Brain pericyte (primary cell): ENCODE results near the gene TANGO6.

ENCODE experiments used
- DNase-seq: peaks from one replicate; pipeline ENCODE4 v3.0.0-alpha.2; 2012; ENCODE audit warnings: low read depth, low spot score

The TANGO6 gene

GRCh38 chr16:68909099-68909733 is 65.9 kb downstream of the TANGO6 start:
- DNase-seq, result no peak

DNA sequence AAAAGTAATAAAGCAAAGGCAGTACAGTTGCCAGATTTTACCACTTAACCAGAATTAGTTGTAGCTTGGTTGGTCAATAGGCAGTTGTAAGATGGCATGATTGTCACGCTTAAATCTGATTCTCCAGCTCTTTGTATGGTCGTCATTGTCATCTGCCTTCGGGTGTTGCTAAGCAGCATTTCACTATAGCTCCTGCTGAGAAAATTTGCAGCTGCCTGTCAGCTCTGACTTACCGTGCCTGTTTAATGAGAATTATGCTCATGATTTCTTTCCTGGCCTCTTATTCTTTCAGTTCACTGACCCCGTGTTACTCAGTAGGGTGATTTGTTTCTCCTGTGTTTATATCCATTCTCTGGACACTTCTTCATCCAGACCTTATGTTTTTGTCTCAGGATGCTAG is 66.7 kb downstream of the TANGO6 start:
- no peak for DNase-seq

GRCh38 chr16:68915589-68915988 is 72.3 kb downstream of the TANGO6 start:
- DNase-seq, result no peak

DNA sequence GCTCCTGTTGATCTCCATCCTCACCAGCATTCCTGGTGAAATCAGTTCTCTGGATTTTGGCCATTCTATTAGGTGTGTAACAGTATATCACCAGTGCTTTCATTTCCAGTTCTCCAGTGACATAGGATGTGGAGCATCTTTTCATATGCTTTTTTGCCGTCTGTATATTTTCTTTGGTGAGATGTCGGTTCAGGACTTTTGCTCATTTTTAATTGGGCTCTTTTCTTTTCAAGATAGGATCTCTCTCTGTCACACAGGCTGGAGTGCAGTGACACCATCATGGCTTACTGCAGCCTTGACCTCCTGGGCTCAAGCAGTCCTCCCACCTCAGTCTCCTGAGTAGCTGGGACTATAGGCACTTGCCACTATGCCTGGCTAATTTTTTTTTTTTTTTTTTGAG is 74.2 kb downstream of the TANGO6 start:
- no peak for DNase-seq

GRCh38 chr16:68920349-68920748 is 77.0 kb downstream of the TANGO6 start:
- DNase-seq, result no peak

DNA sequence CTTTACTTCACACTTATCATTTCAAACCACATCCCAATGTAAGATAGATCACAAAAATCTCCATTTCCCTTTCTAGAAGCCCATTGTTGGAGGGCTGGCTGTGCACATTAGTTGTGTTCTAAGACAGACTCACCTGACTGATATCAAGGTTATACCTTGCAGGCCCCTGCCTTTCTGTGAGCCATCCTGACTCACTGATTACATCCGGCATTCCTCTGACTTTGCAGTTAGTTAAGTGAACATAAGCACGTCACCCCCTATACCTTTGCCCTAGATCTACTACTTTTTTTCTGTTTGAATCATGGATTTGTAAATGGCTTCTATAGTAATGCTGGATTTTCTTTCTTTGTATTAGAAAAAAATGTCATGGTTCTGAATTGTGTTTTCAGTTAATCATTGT is 78.3 kb downstream of the TANGO6 start:
- DNase-seq, result no peak

GRCh38 chr16:68923116-68923515 is 79.8 kb downstream of the TANGO6 start:
- no peak for DNase-seq

DNA sequence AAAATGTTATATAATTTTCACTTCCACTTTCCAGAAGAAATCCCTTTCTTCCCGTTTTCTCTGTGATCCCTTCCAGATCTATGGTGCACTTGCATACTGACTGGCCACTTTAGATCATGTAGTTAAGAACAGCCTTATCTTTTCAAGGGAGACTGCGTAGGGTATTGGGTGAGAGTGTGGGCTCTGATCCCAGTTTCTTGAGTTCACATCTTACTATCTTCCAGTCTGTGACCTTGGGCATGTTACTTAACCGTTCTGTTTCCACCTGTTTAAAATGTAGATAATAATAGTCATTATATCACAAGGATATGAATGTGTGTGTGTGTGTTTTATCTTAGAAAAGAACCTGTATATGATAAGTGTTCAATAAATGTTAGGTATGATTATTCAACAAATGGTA is 83.7 kb downstream of the TANGO6 start:
- DNase-seq, result no peak

DNA sequence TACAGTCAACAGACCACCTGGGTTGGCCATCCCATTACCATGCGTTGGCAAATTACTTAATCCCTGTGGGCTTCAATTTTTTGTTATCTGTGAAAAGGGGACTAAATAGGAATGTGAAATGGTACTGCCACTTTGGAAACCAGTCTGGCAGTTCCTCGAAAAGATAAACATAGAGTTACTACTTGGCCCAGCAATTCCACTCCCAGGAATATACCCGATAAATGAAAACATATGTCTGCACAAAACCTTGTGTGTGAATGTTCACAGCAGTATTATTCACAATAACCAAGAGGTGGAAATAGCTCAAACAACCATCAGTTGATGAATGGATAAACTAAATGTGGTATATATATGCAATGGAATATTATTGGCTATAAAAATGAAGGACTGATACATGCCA is 87.9 kb downstream of the TANGO6 start:
- DNase-seq, result no peak

GRCh38 chr16:68934402-68934801 is 91.1 kb downstream of the TANGO6 start:
- no peak for DNase-seq

DNA sequence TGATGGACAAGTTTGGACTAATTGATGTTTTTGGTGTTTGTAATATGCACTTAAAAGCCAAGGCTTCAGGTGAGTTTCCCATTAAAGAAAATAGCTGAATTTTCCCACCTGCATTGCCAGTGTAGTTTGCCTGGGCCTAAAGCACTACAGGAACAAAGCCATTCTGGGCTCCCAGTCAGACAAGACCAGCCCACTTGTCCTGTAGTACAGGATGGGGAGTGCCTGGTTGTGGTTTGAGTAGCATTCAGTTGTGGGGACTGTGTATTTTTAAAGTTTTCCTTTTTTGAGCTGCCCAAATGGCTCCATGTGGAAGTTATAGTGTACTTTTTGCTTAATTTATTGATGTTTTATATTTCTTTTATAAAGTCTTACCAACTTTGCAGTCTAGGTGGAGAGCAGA is 91.7 kb downstream of the TANGO6 start:
- DNase-seq, result no peak

GRCh38 chr16:68936736-68937631 is 93.7 kb downstream of the TANGO6 start:
- no peak for DNase-seq

GRCh38 chr16:68939692-68940320 is 96.5 kb downstream of the TANGO6 start:
- DNase-seq, result no peak

- DNase-seq, result no peak
Observed at GRCh38 chr16:68940816-68941215, 97.5 kb downstream of the TANGO6 start.

DNA sequence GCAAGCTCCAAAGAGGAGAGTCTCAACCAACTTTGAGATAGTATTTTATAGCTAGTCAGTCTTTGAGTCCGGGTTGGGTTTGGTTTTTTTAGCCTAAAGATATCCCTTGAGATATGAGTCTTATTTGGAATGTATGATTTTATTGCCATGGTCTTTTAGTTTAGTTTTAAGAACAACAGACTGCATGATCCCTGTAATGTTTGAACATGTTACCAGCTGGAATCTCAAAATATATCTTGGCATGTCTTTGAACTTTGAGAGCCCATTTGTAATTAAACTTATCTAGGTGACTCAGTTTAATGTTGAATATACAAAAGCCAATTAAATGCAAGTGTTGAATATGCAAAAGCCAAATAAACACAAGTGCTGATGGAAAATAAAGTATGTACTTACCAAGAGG is 100.6 kb downstream of the TANGO6 start:
- DNase-seq, result no peak

DNA sequence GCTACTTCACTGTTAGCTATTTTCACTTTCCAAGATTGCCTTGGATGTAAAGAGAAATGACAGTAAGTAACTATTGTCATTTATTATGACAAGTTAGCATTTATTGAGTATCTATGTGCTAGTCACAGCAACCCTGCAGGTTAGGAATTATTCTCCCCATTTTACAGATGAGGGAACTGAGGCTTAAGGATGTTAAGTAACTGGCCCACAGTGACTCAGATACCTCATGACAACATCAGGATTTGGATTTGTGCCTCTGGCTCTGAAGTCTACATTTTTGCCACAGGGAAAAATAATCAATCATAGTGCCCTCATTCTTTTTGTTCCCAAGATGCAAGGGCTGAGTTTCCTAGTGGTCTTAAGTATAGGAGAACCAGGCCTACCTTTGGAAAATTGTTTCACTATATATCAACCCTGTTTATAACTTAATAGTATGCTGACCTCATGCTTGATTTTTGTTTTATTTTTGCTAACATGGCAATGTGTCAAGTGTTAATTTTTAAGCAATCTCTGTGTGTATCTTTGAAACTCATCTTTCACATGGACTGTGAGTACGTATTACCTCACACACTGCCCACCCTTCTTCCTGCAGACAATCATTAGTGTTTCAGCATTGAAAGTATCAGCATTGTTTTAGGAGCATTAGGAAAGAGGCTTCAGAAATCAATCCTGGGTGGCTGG is 105.0 kb downstream of the TANGO6 start:
- DNase-seq, result no peak

DNA sequence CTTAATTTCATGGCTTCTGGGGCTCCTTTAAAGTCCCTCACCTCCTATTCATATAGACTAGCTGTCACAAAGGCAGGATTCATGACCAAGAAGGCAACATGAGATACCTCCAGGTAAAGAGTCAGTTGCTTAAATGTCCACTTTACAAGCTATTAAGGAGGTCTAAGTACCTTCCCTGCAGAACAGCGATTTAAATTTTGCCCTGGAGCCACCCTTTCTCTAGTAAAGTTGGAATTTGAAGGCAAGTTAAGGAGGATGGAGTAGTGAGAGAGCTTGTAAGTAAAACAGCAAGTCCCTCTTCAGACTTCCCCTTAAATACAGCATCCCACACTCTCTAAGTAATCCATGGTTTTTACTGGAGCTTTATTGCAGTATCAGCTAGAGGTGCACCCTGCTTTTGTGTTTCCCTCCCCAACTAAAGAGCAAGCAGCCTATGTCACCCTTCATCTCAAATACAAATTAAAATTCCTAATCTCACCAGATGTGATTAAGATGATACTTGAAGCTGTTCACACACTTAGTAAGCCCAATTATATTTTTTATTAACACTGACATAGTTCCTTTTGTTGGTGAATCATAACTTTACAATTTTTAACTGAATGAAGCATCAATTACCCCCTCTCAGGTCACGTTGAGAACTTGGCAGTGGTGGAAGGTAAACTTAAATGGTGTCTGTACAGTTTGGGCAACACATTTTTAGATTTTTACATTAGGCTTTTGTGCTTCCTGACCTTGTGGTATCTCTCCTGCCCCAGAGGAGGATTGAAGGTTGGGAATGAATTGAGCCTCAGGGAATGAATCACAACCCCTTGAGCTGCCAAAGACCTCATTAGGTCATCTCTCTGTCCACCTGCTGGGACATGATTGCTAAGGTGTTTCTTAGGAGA is 108.9 kb downstream of the TANGO6 start:
- DNase-seq, result no peak

GRCh38 chr16:68954911-68955635 is 111.7 kb downstream of the TANGO6 start:
- no peak for DNase-seq

- DNase-seq, result no peak
Observed at GRCh38 chr16:68960910-68961309, 117.6 kb downstream of the TANGO6 start.

- DNase-seq, result no peak
Observed at GRCh38 chr16:68961778-68962402, 118.6 kb downstream of the TANGO6 start.
